ENCODE measurements around the gene MME.

DNA sequence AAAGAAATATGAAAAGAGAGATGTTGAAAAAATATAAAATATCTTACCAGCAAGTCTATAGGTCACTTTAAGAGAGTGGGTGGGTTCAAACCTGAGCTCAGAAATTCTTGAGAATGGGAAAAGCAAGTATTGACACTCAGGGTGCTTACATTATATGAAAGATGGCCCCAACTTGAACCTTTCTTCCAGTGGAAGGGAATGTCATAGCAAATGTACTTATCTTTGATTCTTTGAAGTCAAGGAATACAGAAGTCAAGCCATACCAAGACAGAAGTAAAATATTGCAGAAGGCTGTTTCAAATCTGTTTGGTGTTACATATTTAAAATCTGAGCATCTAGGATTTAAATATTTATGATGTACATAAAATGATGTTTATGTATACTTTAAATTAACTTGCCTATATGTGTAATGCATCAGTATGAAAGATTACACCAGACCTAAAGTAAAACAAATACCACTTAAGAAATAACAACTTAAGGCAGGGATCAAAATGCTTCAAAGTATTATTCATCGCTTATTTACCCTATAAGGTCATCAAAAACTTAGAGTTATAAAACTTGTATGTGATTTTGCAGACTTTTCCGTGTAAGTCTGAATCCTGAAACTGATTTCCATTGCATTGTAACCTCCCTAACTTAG is 8.7 kb downstream of the MME start:
- TF ChIP-seq CTCF (IDR thresholded peaks at IDR 0.05; ENCODE audit: insufficient read depth, low read depth, low read length) (no peak), EZH2 (IDR thresholded peaks at IDR 0.05; ENCODE audit: insufficient read depth, low read length) (no peak)

All from astrocyte (in vitro differentiated cells and primary cell).